NB4 (cell line): ENCODE measurements around the gene MOB1B.

Experiments
- TF ChIP-seq, protein P1 (sequence below): IDR thresholded peaks from one replicate; pipeline ENCODE4 v1.5.1; 2012; ENCODE audit warnings: low read depth, low read length
- TF ChIP-seq, protein P2 (sequence below): IDR thresholded peaks from 2 replicates; pipeline ENCODE4 v1.6.1; 2011; ENCODE audit warnings: low read depth, low read length

DNA sequence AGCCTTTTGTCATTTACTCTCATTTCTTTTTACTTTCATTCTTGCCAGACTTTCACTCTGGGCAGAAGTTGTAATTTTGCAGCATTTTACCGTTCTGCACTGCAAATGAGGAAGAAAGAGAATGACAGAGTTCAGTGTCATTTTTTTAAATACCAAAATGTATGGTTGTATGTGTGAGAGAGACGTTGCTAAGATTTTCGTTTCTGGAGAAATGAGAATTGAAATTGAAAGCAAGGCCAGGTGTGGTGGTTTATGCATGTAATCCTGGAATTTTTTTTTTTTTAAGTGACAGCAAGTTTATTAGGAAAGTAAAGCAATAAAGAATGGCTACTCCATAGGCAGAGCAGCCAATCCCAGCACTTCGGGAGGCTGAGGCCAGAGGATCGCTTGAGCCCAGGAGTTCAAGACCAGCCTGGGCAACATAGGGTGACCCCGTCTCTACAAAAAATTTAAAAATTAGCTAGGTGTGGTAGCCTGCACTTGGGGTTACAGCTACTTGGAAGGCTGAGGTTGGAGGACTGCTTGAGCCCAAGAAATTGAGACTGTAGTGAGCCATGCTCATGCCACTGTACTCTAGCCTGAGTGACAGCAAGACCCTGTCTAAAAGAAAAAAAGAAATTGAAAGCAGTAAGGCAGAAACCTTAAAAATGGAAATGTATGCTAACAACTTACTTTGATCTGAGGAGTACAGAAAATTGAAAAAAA lies 104.2 kb downstream of the MOB1B start:
- TF ChIP-seq, protein P1, sequence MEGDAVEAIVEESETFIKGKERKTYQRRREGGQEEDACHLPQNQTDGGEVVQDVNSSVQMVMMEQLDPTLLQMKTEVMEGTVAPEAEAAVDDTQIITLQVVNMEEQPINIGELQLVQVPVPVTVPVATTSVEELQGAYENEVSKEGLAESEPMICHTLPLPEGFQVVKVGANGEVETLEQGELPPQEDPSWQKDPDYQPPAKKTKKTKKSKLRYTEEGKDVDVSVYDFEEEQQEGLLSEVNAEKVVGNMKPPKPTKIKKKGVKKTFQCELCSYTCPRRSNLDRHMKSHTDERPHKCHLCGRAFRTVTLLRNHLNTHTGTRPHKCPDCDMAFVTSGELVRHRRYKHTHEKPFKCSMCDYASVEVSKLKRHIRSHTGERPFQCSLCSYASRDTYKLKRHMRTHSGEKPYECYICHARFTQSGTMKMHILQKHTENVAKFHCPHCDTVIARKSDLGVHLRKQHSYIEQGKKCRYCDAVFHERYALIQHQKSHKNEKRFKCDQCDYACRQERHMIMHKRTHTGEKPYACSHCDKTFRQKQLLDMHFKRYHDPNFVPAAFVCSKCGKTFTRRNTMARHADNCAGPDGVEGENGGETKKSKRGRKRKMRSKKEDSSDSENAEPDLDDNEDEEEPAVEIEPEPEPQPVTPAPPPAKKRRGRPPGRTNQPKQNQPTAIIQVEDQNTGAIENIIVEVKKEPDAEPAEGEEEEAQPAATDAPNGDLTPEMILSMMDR, result no peak
- TF ChIP-seq, protein P2, sequence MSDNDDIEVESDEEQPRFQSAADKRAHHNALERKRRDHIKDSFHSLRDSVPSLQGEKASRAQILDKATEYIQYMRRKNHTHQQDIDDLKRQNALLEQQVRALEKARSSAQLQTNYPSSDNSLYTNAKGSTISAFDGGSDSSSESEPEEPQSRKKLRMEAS, result no peak
